HEK293 (cell line): ENCODE results near the gene TEAD2.
"Not testable (repeated sequence)": the region's sequence is repeated elsewhere in the genome, so short reads cannot be mapped to it uniquely, and the experiment has no call there.

Experiments used
- CTCF ChIA-PET: fragments of 350-600 bp; formaldehyde crosslinking; extraction: SDS; loops from one replicate; lab custom pipeline; 2021; ENCODE audit warnings: antibody characterized with exemption; lab: Yijun Ruan, JAX
- POLR2A ChIA-PET: fragments of 300-600 bp; formaldehyde crosslinking; extraction: SDS; loops from one replicate; lab custom pipeline; 2020; ENCODE audit warnings: antibody characterized with exemption, inconsistent platforms; lab: Yijun Ruan, JAX
- H3K27ac ChIP-seq: fragments of 200-500 bp; sonication (Bioruptor generic); 2 replicates; pipeline ENCODE4 v1.5.1; 2014; ENCODE audit warnings: low read depth, low read length, control low read depth, inconsistent platforms; ENCODE audit errors: extremely low read depth
- H3K36me3 ChIP-seq, 2 experiments: fragments of 200-500 bp in 1 of 2; sonication (Bioruptor generic) in 1 of 2; 1 replicate in 1 of 2; 2 replicates in 1 of 2; pipeline ENCODE4 v1.5.1; 2014 to 2017; ENCODE audit warnings: inconsistent platforms in 2 of 2, low read length in 2 of 2; ENCODE audit not compliant: control insufficient read depth in 2 of 2, insufficient read depth in 1 of 2
- H3K4me1 ChIP-seq: fragments of 200-500 bp; sonication (Bioruptor generic); 2 replicates; pipeline ENCODE4 v1.5.1; 2014; ENCODE audit warnings: mild to moderate bottlenecking, low read length, inconsistent platforms; ENCODE audit not compliant: control insufficient read depth, insufficient read depth
- H3K4me3 ChIP-seq: 2 replicates; pipeline ENCODE4 v1.5.1; 2011; ENCODE audit warnings: low read depth, mild to moderate bottlenecking, control low read depth, low read length, moderate library complexity
- H3K9me3 ChIP-seq: fragments of 200-500 bp; sonication (Bioruptor generic); 2 replicates; pipeline ENCODE4 v1.5.1; 2014; ENCODE audit warnings: low read depth, low read length, inconsistent platforms; ENCODE audit not compliant: control insufficient read depth, insufficient read depth
- GLIS1 ChIP-seq: fragments of 450-650 bp; formaldehyde crosslinking; IDR thresholded peaks from 2 replicates; pipeline ENCODE4 v1.5.1; 2016; ENCODE audit warnings: missing biosample characterization, missing genetic modification characterization
- HOXC10 ChIP-seq: sonication (generic); formaldehyde crosslinking; IDR thresholded peaks from 2 replicates; pipeline ENCODE4 v1.8.1; 2023; ENCODE audit warnings: mild to moderate bottlenecking, missing genetic modification reagents
- IKZF3 ChIP-seq: fragments of 450-650 bp; IDR thresholded peaks from 2 replicates; pipeline ENCODE4 v1.5.0; 2018; ENCODE audit warnings: missing biosample characterization, mild to moderate bottlenecking, missing genetic modification characterization, moderate library complexity
- KLF10 ChIP-seq: fragments of 450-650 bp; IDR thresholded peaks from 2 replicates; pipeline ENCODE4 v1.5.1; 2018; ENCODE audit warnings: missing biosample characterization, mild to moderate bottlenecking, missing genetic modification characterization
- RBAK ChIP-seq: fragments of 450-650 bp; formaldehyde crosslinking; IDR thresholded peaks from 2 replicates; pipeline ENCODE4 v1.5.1; 2016; ENCODE audit warnings: missing biosample characterization, missing genetic modification characterization
- SP3 ChIP-seq: fragments of 450-650 bp; formaldehyde crosslinking; IDR thresholded peaks from 2 replicates; pipeline ENCODE4 v1.5.1; 2016; ENCODE audit warnings: missing biosample characterization, missing genetic modification characterization
- ZBTB17 ChIP-seq: fragments of 450-650 bp; formaldehyde crosslinking; IDR thresholded peaks from 2 replicates; pipeline ENCODE4 v1.5.1; 2016; ENCODE audit warnings: missing biosample characterization, missing genetic modification characterization
- ZFHX2 ChIP-seq: fragments of 450-650 bp; formaldehyde crosslinking; conservative IDR thresholded peaks from 2 replicates; pipeline ENCODE4 v1.5.1; 2016; ENCODE audit warnings: missing biosample characterization, missing genetic modification characterization
- ZFP69B ChIP-seq: fragments of 450-650 bp; formaldehyde crosslinking; IDR thresholded peaks from 2 replicates; pipeline ENCODE4 v1.5.1; 2016; ENCODE audit warnings: missing biosample characterization, missing genetic modification characterization
- ZIC2 ChIP-seq: fragments of 450-650 bp; formaldehyde crosslinking; IDR thresholded peaks from 2 replicates; pipeline ENCODE4 v1.5.1; 2016; ENCODE audit warnings: missing biosample characterization, missing genetic modification characterization
- ZNF112 ChIP-seq: fragments of 450-650 bp; formaldehyde crosslinking; IDR thresholded peaks from 2 replicates; pipeline ENCODE4 v1.5.0; 2017; ENCODE audit warnings: missing biosample characterization, missing genetic modification characterization
- ZNF776 ChIP-seq: fragments of 450-650 bp; formaldehyde crosslinking; IDR thresholded peaks from 2 replicates; pipeline ENCODE4 v1.5.0; 2017; ENCODE audit warnings: missing biosample characterization, missing genetic modification characterization, borderline replicate concordance
- ZNF785 ChIP-seq: fragments of 450-650 bp; formaldehyde crosslinking; IDR thresholded peaks from 2 replicates; pipeline ENCODE4 v1.5.1; 2016; ENCODE audit warnings: missing biosample characterization, missing genetic modification characterization
- TF ChIP-seq, protein P1 (sequence below): fragments of 450-650 bp; formaldehyde crosslinking; IDR thresholded peaks from 2 replicates; pipeline ENCODE4 v1.5.1; 2017; ENCODE audit warnings: missing biosample characterization, missing genetic modification characterization
- TF ChIP-seq, protein P2 (sequence below): fragments of 450-650 bp; formaldehyde crosslinking; IDR thresholded peaks from 2 replicates; pipeline ENCODE4 v1.5.1; 2016; ENCODE audit warnings: missing biosample characterization, missing genetic modification characterization
- TF ChIP-seq, protein P3 (sequence below): fragments of 450-650 bp; formaldehyde crosslinking; IDR thresholded peaks from 2 replicates; pipeline ENCODE4 v1.5.1; 2016; ENCODE audit warnings: missing biosample characterization, missing genetic modification characterization
- TF ChIP-seq, protein P4 (sequence below): fragments of 450-650 bp; formaldehyde crosslinking; IDR thresholded peaks from 2 replicates; pipeline ENCODE4 v1.5.1; 2016; ENCODE audit warnings: missing biosample characterization, missing genetic modification characterization

Gene TEAD2

DNA sequence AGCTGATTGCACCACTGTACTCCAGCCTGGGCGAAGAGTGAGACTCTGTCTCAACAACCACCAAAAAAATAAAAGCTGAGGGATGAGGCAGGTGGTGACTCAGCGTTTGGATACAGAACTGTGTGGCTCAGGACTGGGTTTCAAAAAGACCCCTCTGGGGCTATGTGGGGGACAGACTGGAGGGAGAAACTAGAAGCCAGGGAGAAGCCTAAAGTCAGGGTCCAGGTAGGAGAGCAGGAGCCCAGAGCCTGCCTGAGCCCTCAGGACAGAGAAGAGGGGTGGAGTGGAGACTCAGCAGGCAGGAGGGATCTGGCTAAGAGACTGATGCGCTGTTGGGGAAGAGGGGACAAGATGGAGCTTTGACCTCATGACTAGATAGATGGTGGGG, 28.8 kb downstream of the TEAD2 start:
- no peaks in the 10 kb centered on the region for H3K4me1 ChIP-seq

DNA sequence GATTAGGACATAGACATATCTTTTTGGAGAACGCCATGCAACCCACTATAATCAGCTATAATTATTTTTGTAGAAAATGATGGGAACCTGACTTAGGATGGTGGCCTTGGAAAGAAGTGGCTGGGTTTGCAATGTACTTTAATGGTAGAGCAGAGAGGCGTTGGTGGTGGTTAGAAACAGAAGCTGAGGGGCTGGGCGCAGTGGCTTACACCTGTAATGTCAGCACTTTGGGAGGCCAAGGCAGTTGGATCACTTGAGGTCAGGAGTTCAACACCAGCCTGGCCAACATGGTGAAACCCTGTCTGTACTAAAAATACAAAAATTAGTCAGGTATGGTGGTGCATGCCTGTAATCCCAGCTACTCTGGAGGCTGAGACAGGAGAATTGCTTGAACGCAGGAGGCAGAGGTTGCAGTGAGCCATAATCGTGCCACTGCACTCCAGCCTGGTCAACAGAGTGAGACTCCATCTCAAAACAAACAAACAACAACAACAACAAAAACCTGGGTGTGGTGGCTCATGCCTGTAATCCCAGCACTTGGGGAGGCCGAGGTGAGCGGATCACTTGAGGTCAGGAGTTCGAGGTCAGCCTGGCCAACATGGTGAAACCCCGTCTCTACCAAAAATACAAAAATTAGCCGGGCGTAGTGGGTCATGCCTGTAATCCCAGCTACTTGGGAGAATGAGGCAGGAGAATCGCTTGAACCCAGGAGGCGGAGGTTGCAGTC, 29.4 kb downstream of the TEAD2 start:
- H3K4me1 ChIP-seq, H3K36me3 ChIP-seq, POLR2A ChIA-PET, H3K27ac ChIP-seq, H3K4me3 ChIP-seq, H3K9me3 ChIP-seq: not testable (repeated sequence)
- CTCF ChIA-PET = interaction anchor here (5.8 kb wide), 1 partner anchor 32 kb away, joined by 36 read pairs; no protein-coding TSS in a partner anchor

More for the DNA sequence above, 28.8 kb downstream of the TEAD2 start:
- no peak for TF ChIP-seq HOXC10
- TF ChIP-seq GLIS1 = peak; percentile 44; the same call in 1 of the 2 replicates
- Histone ChIP-seq H3K9me3 (no peaks in the 10 kb centered on the region), H3K36me3 (peaks cover 0 to 4% of the 10 kb centered on the region in 2 experiments; a peak in 2 of 3 replicates), H3K4me3 (no peak overlapping the region), H3K27ac (no peak overlapping the region)
- ChIA-PET CTCF (no interaction called here), POLR2A (no interaction called here)

DNA sequence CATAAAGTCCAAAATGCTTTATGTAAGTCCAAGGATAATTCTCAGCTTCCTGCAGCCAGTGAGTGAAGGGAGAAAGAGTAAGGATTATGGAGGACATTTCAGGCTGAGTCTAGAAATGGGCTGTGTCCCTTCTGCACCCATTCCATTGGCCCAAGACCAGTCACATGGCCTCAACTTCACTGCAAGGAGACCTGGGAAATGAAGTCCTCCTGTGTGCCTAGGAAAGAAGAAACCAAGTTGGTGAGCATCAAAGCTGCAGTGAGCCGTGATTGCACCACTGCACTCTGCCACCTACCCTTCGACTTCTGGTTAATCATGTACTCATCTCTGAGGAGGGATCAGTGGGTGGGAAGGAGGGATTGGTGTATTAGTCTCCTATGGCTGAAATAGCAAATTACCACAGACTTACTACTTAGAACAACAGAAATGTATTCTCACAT, 30.6 kb downstream of the TEAD2 start:
- peaks cover 0 to 4% of the 10 kb centered on the region in 2 experiments; a peak in 2 of 3 replicates for H3K36me3 ChIP-seq
- H3K9me3 ChIP-seq = no peaks in the 10 kb centered on the region
- H3K4me3 ChIP-seq = no peak overlapping the region
- ChIA-PET CTCF (interaction anchor here (0.5 to 5.8 kb wide), 9 partner anchors 15 to 117 kb away, joined by 3 to 36 read pairs (median 4); no protein-coding TSS in a partner anchor), POLR2A (no interaction called here)
- TF ChIP-seq IKZF3 (tag by site-specific recombination) (no peak), ZIC2 (tag by site-specific recombination) (no peak), RBAK (tag by site-specific recombination) (no peak), KLF10 (tag by site-specific recombination) (peak; percentile 98), ZNF776 (no peak), SP3 (tag by site-specific recombination) (0 out of 2 replicates have a peak, but pooled peaks have one; percentile 40), ZBTB17 (peak; percentile 65), ZNF785 (no peak), ZFP69B (no peak), ZNF112 (tag by site-specific recombination) (no peak), ZFHX2 (tag by site-specific recombination) (peak; percentile 18; the same call in 1 of the 2 replicates)
- TF ChIP-seq, protein P1, sequence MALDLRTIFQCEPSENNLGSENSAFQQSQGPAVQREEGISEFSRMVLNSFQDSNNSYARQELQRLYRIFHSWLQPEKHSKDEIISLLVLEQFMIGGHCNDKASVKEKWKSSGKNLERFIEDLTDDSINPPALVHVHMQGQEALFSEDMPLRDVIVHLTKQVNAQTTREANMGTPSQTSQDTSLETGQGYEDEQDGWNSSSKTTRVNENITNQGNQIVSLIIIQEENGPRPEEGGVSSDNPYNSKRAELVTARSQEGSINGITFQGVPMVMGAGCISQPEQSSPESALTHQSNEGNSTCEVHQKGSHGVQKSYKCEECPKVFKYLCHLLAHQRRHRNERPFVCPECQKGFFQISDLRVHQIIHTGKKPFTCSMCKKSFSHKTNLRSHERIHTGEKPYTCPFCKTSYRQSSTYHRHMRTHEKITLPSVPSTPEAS = no peak
- TF ChIP-seq, protein P2, sequence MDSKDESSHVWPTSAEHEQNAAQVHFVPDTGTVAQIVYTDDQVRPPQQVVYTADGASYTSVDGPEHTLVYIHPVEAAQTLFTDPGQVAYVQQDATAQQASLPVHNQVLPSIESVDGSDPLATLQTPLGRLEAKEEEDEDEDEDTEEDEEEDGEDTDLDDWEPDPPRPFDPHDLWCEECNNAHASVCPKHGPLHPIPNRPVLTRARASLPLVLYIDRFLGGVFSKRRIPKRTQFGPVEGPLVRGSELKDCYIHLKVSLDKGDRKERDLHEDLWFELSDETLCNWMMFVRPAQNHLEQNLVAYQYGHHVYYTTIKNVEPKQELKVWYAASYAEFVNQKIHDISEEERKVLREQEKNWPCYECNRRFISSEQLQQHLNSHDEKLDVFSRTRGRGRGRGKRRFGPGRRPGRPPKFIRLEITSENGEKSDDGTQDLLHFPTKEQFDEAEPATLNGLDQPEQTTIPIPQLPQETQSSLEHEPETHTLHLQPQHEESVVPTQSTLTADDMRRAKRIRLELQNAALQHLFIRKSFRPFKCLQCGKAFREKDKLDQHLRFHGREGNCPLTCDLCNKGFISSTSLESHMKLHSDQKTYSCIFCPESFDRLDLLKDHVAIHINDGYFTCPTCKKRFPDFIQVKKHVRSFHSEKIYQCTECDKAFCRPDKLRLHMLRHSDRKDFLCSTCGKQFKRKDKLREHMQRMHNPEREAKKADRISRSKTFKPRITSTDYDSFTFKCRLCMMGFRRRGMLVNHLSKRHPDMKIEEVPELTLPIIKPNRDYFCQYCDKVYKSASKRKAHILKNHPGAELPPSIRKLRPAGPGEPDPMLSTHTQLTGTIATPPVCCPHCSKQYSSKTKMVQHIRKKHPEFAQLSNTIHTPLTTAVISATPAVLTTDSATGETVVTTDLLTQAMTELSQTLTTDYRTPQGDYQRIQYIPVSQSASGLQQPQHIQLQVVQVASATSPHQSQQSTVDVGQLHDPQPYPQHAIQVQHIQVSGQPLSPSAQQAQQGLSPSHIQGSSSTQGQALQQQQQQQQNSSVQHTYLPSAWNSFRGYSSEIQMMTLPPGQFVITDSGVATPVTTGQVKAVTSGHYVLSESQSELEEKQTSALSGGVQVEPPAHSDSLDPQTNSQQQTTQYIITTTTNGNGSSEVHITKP = peak; percentile 69
- TF ChIP-seq, protein P3, sequence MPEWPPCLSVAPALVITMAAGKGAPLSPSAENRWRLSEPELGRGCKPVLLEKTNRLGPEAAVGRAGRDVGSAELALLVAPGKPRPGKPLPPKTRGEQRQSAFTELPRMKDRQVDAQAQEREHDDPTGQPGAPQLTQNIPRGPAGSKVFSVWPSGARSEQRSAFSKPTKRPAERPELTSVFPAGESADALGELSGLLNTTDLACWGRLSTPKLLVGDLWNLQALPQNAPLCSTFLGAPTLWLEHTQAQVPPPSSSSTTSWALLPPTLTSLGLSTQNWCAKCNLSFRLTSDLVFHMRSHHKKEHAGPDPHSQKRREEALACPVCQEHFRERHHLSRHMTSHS (tag by site-specific recombination) = no peak
- TF ChIP-seq, protein P4, sequence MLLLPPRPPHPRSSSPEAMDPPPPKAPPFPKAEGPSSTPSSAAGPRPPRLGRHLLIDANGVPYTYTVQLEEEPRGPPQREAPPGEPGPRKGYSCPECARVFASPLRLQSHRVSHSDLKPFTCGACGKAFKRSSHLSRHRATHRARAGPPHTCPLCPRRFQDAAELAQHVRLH (tag by site-specific recombination) = no peak
- TF ChIP-seq, all 188 proteins: peak for 5
- H3K27ac ChIP-seq = no peak overlapping the region
- H3K4me1 ChIP-seq = no peaks in the 10 kb centered on the region
